Lung (tissue), 12 donors: ENCODE measurements around the gene SYNGR2. TPM values are rescaled to one million over a fixed set of nuclear protein-coding genes. Genes with fewer than 3 reads are reported as not detected.
A peak's percentile ranks its signal among the peaks of the same experiment; 100 is the strongest.

Experiments
- ATAC-seq: fragments of 200-7000 bp; cut with Tn5 transposase; one replicate; pipeline ENCODE4 v1.9.1; 2020; ENCODE audit warnings: moderate number of reproducible peaks; ENCODE audit not compliant: insufficient read depth, low FRiP score
- DNase-seq, 3 donors: peaks; one replicate each; pipeline ENCODE4 v3.0.0-alpha.2; 2013 to 2017
- H3K27ac ChIP-seq, 2 donors: one replicate each; pipeline ENCODE4 v1.5.1; 2013; ENCODE audit warnings: mild to moderate bottlenecking in 2 of 2, moderate library complexity in 2 of 2, control low read depth in 1 of 2, inconsistent platforms in 1 of 2, low read depth in 1 of 2, low read length in 1 of 2
- H3K27me3 ChIP-seq, 3 donors: one replicate each; pipeline ENCODE4 v1.5.1; 2013; ENCODE audit warnings: low read length in 2 of 3; ENCODE audit not compliant: control insufficient read depth in 3 of 3, insufficient read depth in 3 of 3
- H3K36me3 ChIP-seq, 4 donors: one replicate each; pipeline ENCODE4 v1.5.1; 2013; ENCODE audit warnings: low read length in 4 of 4, mild to moderate bottlenecking in 1 of 4, moderate library complexity in 1 of 4; ENCODE audit not compliant: control insufficient read depth in 4 of 4, insufficient read depth in 4 of 4
- H3K4me1 ChIP-seq, 5 donors: one replicate each; pipeline ENCODE4 v1.5.1; 2013; ENCODE audit warnings: low read length in 5 of 5, mild to moderate bottlenecking in 2 of 5, moderate library complexity in 1 of 5; ENCODE audit not compliant: control insufficient read depth in 5 of 5, insufficient read depth in 5 of 5
- H3K4me3 ChIP-seq: one replicate; pipeline ENCODE4 v1.5.1; 2013; ENCODE audit warnings: mild to moderate bottlenecking, control low read depth, moderate library complexity
- H3K9ac ChIP-seq, 2 donors: one replicate each; pipeline ENCODE4 v1.5.1; 2013; ENCODE audit warnings: low read length in 2 of 2, control low read depth in 1 of 2; ENCODE audit not compliant: insufficient read depth in 1 of 2
- H3K9me3 ChIP-seq, 4 donors: one replicate each; pipeline ENCODE4 v1.5.1; 2013; ENCODE audit warnings: low read length in 3 of 4, mild to moderate bottlenecking in 1 of 4, moderate library complexity in 1 of 4; ENCODE audit not compliant: control insufficient read depth in 4 of 4, insufficient read depth in 3 of 4
- CTCF ChIP-seq: IDR thresholded peaks from 2 replicates; pipeline ENCODE4 v1.5.1; 2012; ENCODE audit warnings: mild to moderate bottlenecking; ENCODE audit errors: control extremely low read depth, extremely low read depth
- WGBS, 2 donors: extraction: QIAGEN DNeasy Blood & Tissue Kit; methylation state at CpG; one replicate each; pipeline ENCODE4 v1.1.7; 2013; 5-methylcytosine and 5-hydroxymethylcytosine counted together
- polyA plus RNA-seq, 2 donors: library from polyadenylated mRNA; stranded (reverse); fragments of 200-250 nt; gene quantifications; one replicate each; pipeline ENCODE4 v1.2.1, GENCODE V29; 2013
- total RNA-seq, 2 donors: library from RNA; depleted of rRNA in 1 of 2; stranded (reverse); fragments of >200 nt in 1 of 2; gene quantifications; one replicate each; pipeline ENCODE4 v1.2.1, GENCODE V29; 2014 to 2021
- donor health status: control.
- donor health status: control.
- donor health status: Bipolar disorder and iron deficiency.
- donor health status: healthy.
- donor health status: DM: yes; HTN: yes; CAD: no.

SYNGR2 gene
- total and polyA plus RNA-seq, 4 donors: 111 to 212 (median 188) TPM

- Histone ChIP-seq H3K36me3 (peaks cover 0 to 10% (median 0%) of the 10 kb centered on the region in 4 donors), H3K9me3 (no peaks in the 10 kb centered on the region), H3K27me3 (peaks cover 0 to 3% (median 0%) of the 10 kb centered on the region in 3 donors), H3K4me3 (peak within 1 kb of the TSS; percentile 1), H3K4me1 (peaks cover 3 to 47% (median 26%) of the 10 kb centered on the region in 5 donors), H3K27ac (peak within 1 kb of the TSS in 1 of 2 donors; percentile 78), H3K9ac (no peak within 1 kb of the TSS)
- DNase-seq (peak in 2 of 3 donors; percentile 29 to 57), ATAC-seq (no peak)
- WGBS, 2 donors: 21 to 52% methylated on average over 10 of the region's 10 CpGs
- TF ChIP-seq CTCF: no peak
These were observed 37.8 kb upstream of the SYNGR2 start, which contains the start of gene TMC8 for GRCh38 chr17:78130437-78131101. Gene TMC8 (plus strand): TSS chr17:78130771. CDS start chr17:78131589, 818 bp downstream.

GRCh38 chr17:78131172-78132083, 37.0 kb upstream of the SYNGR2 start:
- Histone ChIP-seq H3K9ac (no peak overlapping the region), H3K27me3 (peaks cover 0 to 3% (median 0%) of the 10 kb centered on the region in 3 donors), H3K4me1 (peaks cover 0 to 40% (median 20%) of the 10 kb centered on the region in 5 donors), H3K4me3 (peak overlapping the region; percentile 1), H3K9me3 (no peaks in the 10 kb centered on the region), H3K36me3 (peaks cover 0 to 2% (median 0%) of the 10 kb centered on the region in 4 donors), H3K27ac (peak overlapping the region in 1 of 2 donors; percentile 78)
- ATAC-seq (no peak), DNase-seq (no peak)
- WGBS, 2 donors: 23 to 39% methylated on average over 55 to 74 of the region's 74 CpGs
- TF ChIP-seq CTCF: no peak

GRCh38 chr17:78132084-78132676, 36.2 kb upstream of the SYNGR2 start:
- no peak for TF ChIP-seq CTCF
- H3K4me1 ChIP-seq: peaks cover 0 to 33% (median 16%) of the 10 kb centered on the region in 5 donors
- H3K9ac ChIP-seq: peak overlapping the region in 1 of 2 donors; percentile 11
- H3K27me3 ChIP-seq: peaks cover 0 to 3% (median 0%) of the 10 kb centered on the region in 3 donors
- 12 to 24% methylated on average over 36 to 38 of the region's 38 CpGs for WGBS, 2 donors
- peak overlapping the region in 1 of 2 donors; percentile 55 for H3K27ac ChIP-seq
- DNase-seq: peak; percentile 59 to 81 (median 80)
- no peaks in the 10 kb centered on the region for H3K9me3 ChIP-seq
- ATAC-seq: no peak
- peak overlapping the region; percentile 1 for H3K4me3 ChIP-seq
- H3K36me3 ChIP-seq: peaks cover 0 to 2% (median 0%) of the 10 kb centered on the region in 4 donors
